ENCODE results near the gene TRIM29. TPM values are rescaled to one million over a fixed set of nuclear protein-coding genes. Genes with fewer than 3 reads are reported as not detected.

TRIM29 gene
- total and polyA plus RNA-seq, 9 of the 15 experiments (the other 6 are each of a cell fraction or from before 2014, with no cell fraction given), result 0.08 to 1.4 (median 0.42) TPM; not detected in 2

DNA sequence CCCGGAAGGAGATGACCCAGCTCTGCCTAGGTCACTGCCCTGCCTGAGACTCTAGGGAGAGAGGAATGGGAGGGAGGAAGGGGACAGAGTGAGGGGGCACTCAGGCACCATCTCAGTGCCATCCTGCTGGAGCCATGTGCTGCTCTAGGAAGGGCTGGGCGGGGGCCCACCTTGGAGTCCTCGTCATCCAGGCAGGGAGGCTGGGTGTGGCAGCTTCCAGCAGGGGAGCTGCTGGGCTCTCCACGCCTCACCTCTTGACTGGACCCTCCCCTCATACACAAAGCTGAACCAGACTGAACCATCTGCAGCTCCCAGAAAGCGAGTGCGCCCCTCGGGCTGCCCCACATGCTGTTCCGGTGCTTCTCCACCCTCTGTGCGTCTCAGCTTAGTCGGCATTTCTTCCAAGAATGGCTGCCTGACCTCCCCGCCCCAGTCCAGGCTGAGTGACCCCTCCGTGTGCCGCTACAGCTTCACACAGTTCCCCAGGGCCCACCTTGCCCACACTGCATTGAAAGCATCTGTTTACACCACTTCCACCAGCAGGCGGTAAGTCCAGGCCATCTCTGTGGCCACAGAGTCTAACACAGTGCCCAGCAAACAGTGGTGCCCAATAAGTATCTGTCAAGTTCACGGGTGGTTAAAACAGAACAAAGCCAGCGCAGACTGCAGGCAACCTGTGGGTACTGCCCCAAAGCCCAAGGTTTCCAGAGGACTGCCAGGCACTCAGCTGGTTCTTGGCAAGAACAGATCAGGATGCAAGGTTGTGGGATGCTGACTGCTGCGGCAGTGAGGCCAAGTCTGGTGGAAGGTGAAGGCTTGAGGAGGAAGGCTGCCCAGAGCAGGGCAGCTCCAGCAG is 9.4 kb upstream of the TRIM29 start (continued):
- TF ChIP-seq, protein P1, sequence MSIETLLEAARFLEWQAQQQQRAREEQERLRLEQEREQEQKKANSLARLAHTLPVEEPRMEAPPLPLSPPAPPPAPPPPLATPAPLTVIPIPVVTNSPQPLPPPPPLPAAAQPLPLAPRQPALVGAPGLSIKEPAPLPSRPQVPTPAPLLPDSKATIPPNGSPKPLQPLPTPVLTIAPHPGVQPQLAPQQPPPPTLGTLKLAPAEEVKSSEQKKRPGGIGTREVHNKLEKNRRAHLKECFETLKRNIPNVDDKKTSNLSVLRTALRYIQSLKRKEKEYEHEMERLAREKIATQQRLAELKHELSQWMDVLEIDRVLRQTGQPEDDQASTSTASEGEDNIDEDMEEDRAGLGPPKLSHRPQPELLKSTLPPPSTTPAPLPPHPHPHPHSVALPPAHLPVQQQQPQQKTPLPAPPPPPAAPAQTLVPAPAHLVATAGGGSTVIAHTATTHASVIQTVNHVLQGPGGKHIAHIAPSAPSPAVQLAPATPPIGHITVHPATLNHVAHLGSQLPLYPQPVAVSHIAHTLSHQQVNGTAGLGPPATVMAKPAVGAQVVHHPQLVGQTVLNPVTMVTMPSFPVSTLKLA (conservative IDR thresholded peaks at IDR 0.05), result no peak
- TF ChIP-seq ZSCAN32 (CRISPR knock-in tag; IDR thresholded peaks at IDR 0.05) (no peak), ASH1L (IDR thresholded peaks at IDR 0.05; ENCODE audit: borderline replicate concordance, low read depth, partially characterized antibody) (no peak)
- TF ChIP-seq, protein P2, sequence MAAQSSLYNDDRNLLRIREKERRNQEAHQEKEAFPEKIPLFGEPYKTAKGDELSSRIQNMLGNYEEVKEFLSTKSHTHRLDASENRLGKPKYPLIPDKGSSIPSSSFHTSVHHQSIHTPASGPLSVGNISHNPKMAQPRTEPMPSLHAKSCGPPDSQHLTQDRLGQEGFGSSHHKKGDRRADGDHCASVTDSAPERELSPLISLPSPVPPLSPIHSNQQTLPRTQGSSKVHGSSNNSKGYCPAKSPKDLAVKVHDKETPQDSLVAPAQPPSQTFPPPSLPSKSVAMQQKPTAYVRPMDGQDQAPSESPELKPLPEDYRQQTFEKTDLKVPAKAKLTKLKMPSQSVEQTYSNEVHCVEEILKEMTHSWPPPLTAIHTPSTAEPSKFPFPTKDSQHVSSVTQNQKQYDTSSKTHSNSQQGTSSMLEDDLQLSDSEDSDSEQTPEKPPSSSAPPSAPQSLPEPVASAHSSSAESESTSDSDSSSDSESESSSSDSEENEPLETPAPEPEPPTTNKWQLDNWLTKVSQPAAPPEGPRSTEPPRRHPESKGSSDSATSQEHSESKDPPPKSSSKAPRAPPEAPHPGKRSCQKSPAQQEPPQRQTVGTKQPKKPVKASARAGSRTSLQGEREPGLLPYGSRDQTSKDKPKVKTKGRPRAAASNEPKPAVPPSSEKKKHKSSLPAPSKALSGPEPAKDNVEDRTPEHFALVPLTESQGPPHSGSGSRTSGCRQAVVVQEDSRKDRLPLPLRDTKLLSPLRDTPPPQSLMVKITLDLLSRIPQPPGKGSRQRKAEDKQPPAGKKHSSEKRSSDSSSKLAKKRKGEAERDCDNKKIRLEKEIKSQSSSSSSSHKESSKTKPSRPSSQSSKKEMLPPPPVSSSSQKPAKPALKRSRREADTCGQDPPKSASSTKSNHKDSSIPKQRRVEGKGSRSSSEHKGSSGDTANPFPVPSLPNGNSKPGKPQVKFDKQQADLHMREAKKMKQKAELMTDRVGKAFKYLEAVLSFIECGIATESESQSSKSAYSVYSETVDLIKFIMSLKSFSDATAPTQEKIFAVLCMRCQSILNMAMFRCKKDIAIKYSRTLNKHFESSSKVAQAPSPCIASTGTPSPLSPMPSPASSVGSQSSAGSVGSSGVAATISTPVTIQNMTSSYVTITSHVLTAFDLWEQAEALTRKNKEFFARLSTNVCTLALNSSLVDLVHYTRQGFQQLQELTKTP (IDR thresholded peaks at IDR 0.05; ENCODE audit: low read depth in 1 of 2, partially characterized antibody in 2 of 2), result no peak
- TF ChIP-seq, protein P3, sequence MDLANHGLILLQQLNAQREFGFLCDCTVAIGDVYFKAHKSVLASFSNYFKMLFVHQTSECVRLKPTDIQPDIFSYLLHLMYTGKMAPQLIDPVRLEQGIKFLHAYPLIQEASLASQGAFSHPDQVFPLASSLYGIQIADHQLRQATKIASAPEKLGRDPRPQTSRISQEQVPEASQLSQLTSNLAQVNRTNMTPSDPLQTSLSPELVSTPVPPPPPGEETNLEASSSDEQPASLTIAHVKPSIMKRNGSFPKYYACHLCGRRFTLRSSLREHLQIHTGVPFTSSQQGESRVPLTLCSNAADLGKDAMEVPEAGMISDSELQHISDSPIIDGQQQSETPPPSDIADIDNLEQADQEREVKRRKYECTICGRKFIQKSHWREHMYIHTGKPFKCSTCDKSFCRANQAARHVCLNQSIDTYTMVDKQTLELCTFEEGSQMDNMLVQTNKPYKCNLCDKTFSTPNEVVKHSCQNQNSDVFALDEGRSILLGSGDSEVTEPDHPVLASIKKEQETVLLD (IDR thresholded peaks at IDR 0.05), result no peak
